HepG2 (cell line): ENCODE data around the gene ANGPTL2. TPM values are rescaled to one million over a fixed set of nuclear protein-coding genes. Genes with fewer than 3 reads are reported as not detected.

Experiments used
- ATAC-seq: fragments of 200-7000 bp; cut with Tn5 transposase; 3 replicates; pipeline ENCODE4 v1.9.1; 2020; ENCODE audit warnings: mild to moderate bottlenecking, moderate library complexity
- BruUV-seq: library from RNA; stranded (reverse); fragments of 400-500 nt; replicated peaks from 2 replicates; lab custom pipeline; 2021; lab: Mats Ljungman, UMichigan
- CTCF ChIA-PET: fragments of 300-600 bp; formaldehyde crosslinking; extraction: SDS; loops from one replicate; lab custom pipeline; 2021; ENCODE audit warnings: low total read pairs, inconsistent platforms, low intra/inter-chr PET ratio; lab: Yijun Ruan, JAX
- POLR2A ChIA-PET: fragments of 350-600 bp; sonication (Branson Sonifier 250); formaldehyde crosslinking; loops from one replicate; lab custom pipeline; 2020; ENCODE audit warnings: antibody characterized with exemption, inconsistent platforms; lab: Yijun Ruan, JAX
- DNase-seq: peaks from one replicate; pipeline ENCODE4 v3.0.0-alpha.2; 2015; ENCODE audit warnings: low spot score
- FAIRE-seq: peaks from 3 replicates; lab custom pipeline; 2011; peaks lifted over from hg19 to GRCh38; lab: Jason Lieb, UNC
- H2AFZ ChIP-seq: one replicate; pipeline ENCODE4 v1.6.1; 2011; ENCODE audit warnings: low read length, inconsistent platforms
- H3K27ac ChIP-seq: fragments of 300-600 bp; 3 replicates; pipeline ENCODE4 v1.8.0; 2011; ENCODE audit warnings: mixed run types, mild to moderate bottlenecking, mixed read lengths, low read length, inconsistent platforms; ENCODE audit not compliant: insufficient read depth; ENCODE audit errors: extremely low read length
- H3K27me3 ChIP-seq, 2 experiments: fragments of 200-600 bp in 1 of 2; 2 replicates in 1 of 2; 3 replicates in 1 of 2; pipeline versions ENCODE4 v1.6.0 to v1.8.0; 2011; ENCODE audit warnings: low read length in 2 of 2, mild to moderate bottlenecking in 2 of 2, moderate library complexity in 2 of 2, inconsistent platforms in 1 of 2; ENCODE audit not compliant: insufficient read depth in 2 of 2, control insufficient read depth in 1 of 2
- H3K36me3 ChIP-seq, 2 experiments: fragments of 200-600 bp in 1 of 2; replicated peaks in 1 of 2; 2 replicates in 1 of 2; 3 replicates in 1 of 2; pipeline versions ENCODE4 v1.5.1 to v1.8.0; 2011; ENCODE audit warnings: low read length in 2 of 2, inconsistent platforms in 1 of 2; ENCODE audit not compliant: insufficient read depth in 2 of 2, control insufficient read depth in 1 of 2
- H3K4me1 ChIP-seq: 2 replicates; pipeline ENCODE4 v1.5.1; 2012; ENCODE audit warnings: low read length, inconsistent platforms; ENCODE audit not compliant: insufficient read depth
- H3K4me2 ChIP-seq: 2 replicates; pipeline ENCODE4 v1.6.0; 2011; ENCODE audit warnings: low read depth, low read length, inconsistent platforms
- H3K4me3 ChIP-seq, 3 experiments: fragments of 200-600 bp in 1 of 3; sonication (generic), shearing (Covaris generic) in 1 of 3; replicated peaks in 1 of 3; 2 replicates each; pipeline ENCODE4 v1.5.1; 2011 to 2016; ENCODE audit warnings: low read length in 3 of 3, inconsistent platforms in 2 of 3, low read depth in 2 of 3, mild to moderate bottlenecking in 2 of 3, control low read depth in 1 of 3, mixed read lengths in 1 of 3; ENCODE audit not compliant: insufficient read depth in 1 of 3
- H3K79me2 ChIP-seq: one replicate; pipeline ENCODE4 v1.6.1; 2011; ENCODE audit warnings: low read length, inconsistent platforms; ENCODE audit not compliant: insufficient read depth
- H3K9ac ChIP-seq: 2 replicates; pipeline ENCODE4 v1.6.0; 2011; ENCODE audit warnings: mild to moderate bottlenecking, low read depth, low read length, inconsistent platforms; ENCODE audit not compliant: insufficient read depth
- H3K9me3 ChIP-seq: 2 replicates; pipeline ENCODE4 v1.5.1; 2012; ENCODE audit warnings: mild to moderate bottlenecking, low read length
- H4K20me1 ChIP-seq: 2 replicates; pipeline ENCODE4 v1.6.0; 2011; ENCODE audit warnings: inconsistent platforms, mild to moderate bottlenecking, low read length, moderate library complexity; ENCODE audit not compliant: insufficient read depth
- ADNP ChIP-seq: sonication (generic); formaldehyde crosslinking; IDR thresholded peaks from 2 replicates; pipeline ENCODE4 v1.4.0; 2020; ENCODE audit warnings: missing genetic modification reagents
- ATF7-NPFF ChIP-seq: sonication (generic); formaldehyde crosslinking; IDR thresholded peaks from 2 replicates; pipeline ENCODE4 v1.8.1; 2023; ENCODE audit warnings: mild to moderate bottlenecking, low read depth, missing genetic modification reagents, moderate library complexity
- ETV6 ChIP-seq: sonication (generic); formaldehyde crosslinking; conservative IDR thresholded peaks from 2 replicates; pipeline ENCODE4 v1.4.0; 2020; ENCODE audit warnings: missing genetic modification reagents
- FOXK2 ChIP-seq: fragments of 450-650 bp; IDR thresholded peaks from 2 replicates; pipeline ENCODE4 v1.6.1; 2016
- FOXO1 ChIP-seq: sonication (generic); formaldehyde crosslinking; IDR thresholded peaks from 2 replicates; pipeline ENCODE4 v1.4.0; 2020; ENCODE audit warnings: missing genetic modification reagents
- PCBP1 ChIP-seq: fragments of 200-400 bp; formaldehyde crosslinking; IDR thresholded peaks from 2 replicates; pipeline ENCODE4 v1.6.1; 2017; ENCODE audit warnings: mild to moderate bottlenecking, low read depth, low read length, borderline replicate concordance
- PITX1 ChIP-seq: sonication (generic); formaldehyde crosslinking; IDR thresholded peaks from 2 replicates; pipeline ENCODE4 v1.5.1; 2020; ENCODE audit warnings: mild to moderate bottlenecking, missing genetic modification reagents
- RXRB ChIP-seq: IDR thresholded peaks from 2 replicates; pipeline ENCODE4 v1.6.1; 2016; ENCODE audit warnings: borderline replicate concordance, missing genetic modification reagents, missing compliant biosample characterization
- SUZ12 ChIP-seq: fragments of 150-350 bp; IDR thresholded peaks from 2 replicates; pipeline ENCODE4 v1.6.1; 2014; ENCODE audit warnings: low read depth, low read length
- TBL1XR1 ChIP-seq: fragments of 150-350 bp; IDR thresholded peaks from 2 replicates; pipeline ENCODE4 v1.6.1; 2014; ENCODE audit warnings: borderline replicate concordance, low read length; ENCODE audit not compliant: partially characterized antibody
- ZMAT3 ChIP-seq: sonication (generic); formaldehyde crosslinking; conservative IDR thresholded peaks from 2 replicates; pipeline ENCODE4 v1.7.0; 2021; ENCODE audit warnings: missing genetic modification reagents
- ZNF251 ChIP-seq: sonication (generic); formaldehyde crosslinking; IDR thresholded peaks from 2 replicates; pipeline ENCODE4 v1.9.0; 2021; ENCODE audit warnings: mild to moderate bottlenecking, missing genetic modification reagents
- ZNF326 ChIP-seq: sonication (generic); formaldehyde crosslinking; IDR thresholded peaks from 2 replicates; pipeline ENCODE4 v1.4.0; 2020; ENCODE audit warnings: missing genetic modification reagents, borderline replicate concordance
- ZNF670 ChIP-seq: sonication (generic); formaldehyde crosslinking; IDR thresholded peaks from 2 replicates; pipeline ENCODE4 v1.8.0; 2022; ENCODE audit warnings: mild to moderate bottlenecking, missing genetic modification reagents, borderline replicate concordance
- ZNF704 ChIP-seq: sonication (generic); formaldehyde crosslinking; IDR thresholded peaks from 2 replicates; pipeline ENCODE4 v1.8.1; 2023; ENCODE audit warnings: mild to moderate bottlenecking, inconsistent platforms, moderate library complexity, missing genetic modification reagents, borderline replicate concordance
- ZNF775 ChIP-seq: sonication (generic); formaldehyde crosslinking; IDR thresholded peaks from 2 replicates; pipeline ENCODE4 v1.4.0; 2020; ENCODE audit warnings: missing genetic modification reagents, mild to moderate bottlenecking, moderate library complexity, borderline replicate concordance
- WGBS: methylation state at CpG from one replicate; pipeline ENCODE4 v1.1.6; 2017; ENCODE audit warnings: low lambda C conversion rate; 5-methylcytosine and 5-hydroxymethylcytosine counted together
- in situ Hi-C: cut with HindIII; loops from 2 replicates; pipeline ENCODE4 v1.10.0; 2017; ENCODE audit warnings: low pct_unique_long_range_greater_than_20kb; ENCODE audit not compliant: extremely low pct_ligation_motif_present
- intact Hi-C: fragments of 100-400 bp; cut with micrococcal nuclease; formaldehyde crosslinking; loops from one replicate; pipeline ENCODE4 v1.10.0; 2022; ENCODE audit not compliant: unreplicated experiment
- polyA plus RNA-seq, 8 experiments: library from polyadenylated mRNA; depleted of rRNA in 3 of 8; stranded (reverse) in 7 of 8; unstranded in 1 of 8; fragments of >200 nt; fragmentation: Illumina TruSeq in 4 of 8; extraction: Trizol in 4 of 8; gene quantifications; 2 replicates each; pipeline versions ENCODE4 v1.2.1 to v1.2.3, GENCODE V29; 2011 to 2016; ENCODE audit warnings: low read depth in 4 of 8, missing spikeins in 1 of 8, mixed read lengths in 1 of 8; ENCODE audit not compliant: insufficient read depth in 1 of 8
- total RNA-seq, 5 experiments: library from RNA; depleted of rRNA; stranded (reverse); fragments of >200 nt; fragmentation: Illumina TruSeq; extraction: Trizol; gene quantifications; 2 replicates each; pipeline ENCODE4 v1.2.3, GENCODE V29; 2016; ENCODE audit warnings: low read depth in 1 of 5

The ANGPTL2 gene
- total and polyA plus RNA-seq, 2 of the 13 experiments (the other 11 are each of a cell fraction or from before 2014, with no cell fraction given) = 0.91 to 21.0 TPM

GRCh38 chr9:127121628-127122175 is 733 bp downstream of the ANGPTL2 start:
- DNase-seq = no peak
- H3K4me1 ChIP-seq = peaks cover 28% of the 10 kb centered on the region
- H3K27me3 ChIP-seq = no peaks in the 10 kb centered on the region; a peak in 1 of 5 replicates
- H3K9me3 ChIP-seq = no peaks in the 10 kb centered on the region
- FAIRE-seq = no peak
- H2AFZ ChIP-seq = no peak overlapping the region
- H3K36me3 ChIP-seq = no peaks in the 10 kb centered on the region
- peak overlapping the region; percentile 50 to 74 (median 60) for H3K4me3 ChIP-seq
- H3K79me2 ChIP-seq = no peaks in the 10 kb centered on the region
- no peaks in the 10 kb centered on the region for H4K20me1 ChIP-seq
- intact Hi-C loops (no loop called here), in situ Hi-C loops (no loop called here)
- ChIA-PET CTCF (no interaction called here), POLR2A (no interaction called here)
- H3K9ac ChIP-seq = peak overlapping the region; percentile 71
- TF ChIP-seq TBL1XR1 = no peak
- TF ChIP-seq ATF7-NPFF (CRISPR knock-in tag) = no peak
- no peak for TF ChIP-seq FOXK2
- no peak for TF ChIP-seq ZNF775 (CRISPR knock-in tag)
- TF ChIP-seq ZNF326 (CRISPR knock-in tag) = no peak
- TF ChIP-seq ZNF704 (CRISPR knock-in tag) = no peak
- TF ChIP-seq FOXO1 (CRISPR knock-in tag) = no peak
- TF ChIP-seq PITX1 (CRISPR knock-in tag) = no peak
- no peak for TF ChIP-seq SUZ12
- TF ChIP-seq PCBP1 = no peak
- TF ChIP-seq ZNF670 (CRISPR knock-in tag) = no peak
- TF ChIP-seq ETV6 (CRISPR knock-in tag) = no peak
- no peak for TF ChIP-seq ADNP (CRISPR knock-in tag)
- TF ChIP-seq ZMAT3 (CRISPR knock-in tag) = no peak
- no peak for TF ChIP-seq RXRB (CRISPR knock-in tag)
- no peak for TF ChIP-seq ZNF251 (CRISPR knock-in tag)
- WGBS = 50% methylated on average over 5 of the region's 20 CpGs
- ATAC-seq = peak; percentile 40
- BruUV-seq = no TSS peak
- peak overlapping the region; percentile 78 for H3K4me2 ChIP-seq
- H3K27ac ChIP-seq = peak overlapping the region; percentile 23
